NCI-H524 (cell line): ENCODE results near the gene PCP4L1.

Experiments used
- DNase-seq, 2 experiments: peaks; one replicate each; lab custom pipeline; 2025; lab: John Stamatoyannopoulos, UW

PCP4L1 gene

GRCh38 chr1:161266836-161267235 is 8.3 kb downstream of the PCP4L1 start:
- no peak for DNase-seq

- DNase-seq: no peak
Measured at GRCh38 chr1:161267321-161267720, 8.8 kb downstream of the PCP4L1 start.

- DNase-seq: no peak
Measured at GRCh38 chr1:161273402-161273801, 14.9 kb downstream of the PCP4L1 start.

GRCh38 chr1:161274874-161275273 is 16.3 kb downstream of the PCP4L1 start:
- DNase-seq: peak; percentile 63 to 88

DNA sequence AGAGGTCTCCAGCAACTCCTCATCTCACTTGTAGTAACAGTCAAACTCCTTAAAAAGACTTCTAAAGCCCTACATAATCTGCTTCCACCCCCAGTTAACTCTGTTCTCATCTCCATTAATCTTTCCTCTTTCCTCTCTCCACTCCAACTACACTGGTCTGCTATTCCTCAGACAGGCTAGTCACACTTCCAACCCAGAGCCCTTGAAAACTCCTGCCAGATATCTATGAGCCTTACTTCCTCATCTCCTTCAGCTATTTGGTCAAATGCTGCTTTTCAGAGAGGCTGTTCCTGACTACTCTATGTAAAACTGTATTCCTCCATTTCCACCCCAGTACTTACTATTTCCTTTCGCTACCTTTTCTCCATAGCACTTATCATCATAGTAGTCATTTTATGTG is 24.4 kb downstream of the PCP4L1 start:
- DNase-seq: no peak

DNA sequence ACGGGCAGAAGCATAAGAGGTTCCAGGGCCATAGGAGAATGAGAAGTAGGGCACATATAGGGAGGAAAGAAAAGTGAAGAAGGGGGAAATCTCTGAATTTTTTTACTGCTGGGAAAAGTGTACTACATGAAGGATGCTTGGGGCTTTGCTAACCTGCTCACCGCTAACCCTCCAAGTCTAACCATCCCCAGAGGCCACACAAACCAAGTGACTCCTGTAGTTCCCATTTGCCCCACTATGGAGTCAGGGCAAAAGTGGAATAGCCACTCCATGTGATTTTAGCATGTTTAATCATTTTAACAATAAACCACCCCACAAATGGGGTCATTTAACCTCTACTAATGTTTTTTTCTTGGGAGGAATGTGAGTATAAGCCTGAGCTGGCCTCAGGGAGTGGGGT is 26.6 kb downstream of the PCP4L1 start:
- no peak for DNase-seq

DNA sequence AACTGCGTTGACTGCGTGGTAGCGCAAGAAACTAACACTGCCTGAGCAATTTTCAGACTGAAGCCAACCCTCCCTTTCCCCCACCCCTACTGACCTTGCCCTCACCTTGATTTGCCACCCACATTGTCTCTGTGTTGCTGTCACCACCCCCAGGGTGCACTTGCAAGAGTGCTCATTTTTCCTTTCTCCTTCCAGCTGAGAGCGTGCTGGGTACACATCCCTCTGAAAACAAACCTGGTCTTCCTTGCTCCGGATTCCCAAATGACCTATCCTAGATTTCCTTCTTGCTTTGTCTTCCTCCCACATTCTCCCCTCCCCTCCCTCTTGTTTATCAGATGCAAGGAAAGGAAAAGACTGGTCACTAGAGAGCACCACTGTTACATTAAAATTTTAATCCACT is 27.0 kb downstream of the PCP4L1 start:
- no peak for DNase-seq

- DNase-seq: no peak
Measured at GRCh38 chr1:161287482-161288054, 29.0 kb downstream of the PCP4L1 start.

- DNase-seq: no peak
Measured at GRCh38 chr1:161290779-161291178, 32.2 kb downstream of the PCP4L1 start.

- no peak for DNase-seq
Measured at GRCh38 chr1:161297415-161297814, 38.9 kb downstream of the PCP4L1 start.

- DNase-seq: no peak
Measured at GRCh38 chr1:161298116-161298515, 39.6 kb downstream of the PCP4L1 start.

DNA sequence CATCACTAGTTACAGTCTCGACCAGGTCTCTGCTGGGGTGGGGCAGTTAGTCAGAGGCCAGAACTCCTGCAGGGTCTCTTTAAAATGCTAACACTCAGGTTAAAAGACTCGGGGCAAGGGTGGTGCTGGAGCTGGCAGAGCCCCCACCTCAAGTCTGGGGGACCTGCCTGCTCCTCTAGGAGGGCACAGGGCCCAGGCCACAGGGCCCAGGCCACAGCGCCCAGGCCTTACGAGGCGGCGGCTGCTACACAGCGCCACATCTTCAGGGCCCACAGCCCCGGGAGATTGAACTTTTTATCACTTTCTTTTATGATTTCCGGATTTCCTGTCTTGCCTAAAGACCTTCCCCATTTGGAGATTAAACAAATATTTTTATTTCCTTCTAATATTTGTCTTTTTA is 40.8 kb downstream of the PCP4L1 start:
- DNase-seq: no peak

GRCh38 chr1:161300478-161300877 is 41.9 kb downstream of the PCP4L1 start:
- DNase-seq: no peak

DNA sequence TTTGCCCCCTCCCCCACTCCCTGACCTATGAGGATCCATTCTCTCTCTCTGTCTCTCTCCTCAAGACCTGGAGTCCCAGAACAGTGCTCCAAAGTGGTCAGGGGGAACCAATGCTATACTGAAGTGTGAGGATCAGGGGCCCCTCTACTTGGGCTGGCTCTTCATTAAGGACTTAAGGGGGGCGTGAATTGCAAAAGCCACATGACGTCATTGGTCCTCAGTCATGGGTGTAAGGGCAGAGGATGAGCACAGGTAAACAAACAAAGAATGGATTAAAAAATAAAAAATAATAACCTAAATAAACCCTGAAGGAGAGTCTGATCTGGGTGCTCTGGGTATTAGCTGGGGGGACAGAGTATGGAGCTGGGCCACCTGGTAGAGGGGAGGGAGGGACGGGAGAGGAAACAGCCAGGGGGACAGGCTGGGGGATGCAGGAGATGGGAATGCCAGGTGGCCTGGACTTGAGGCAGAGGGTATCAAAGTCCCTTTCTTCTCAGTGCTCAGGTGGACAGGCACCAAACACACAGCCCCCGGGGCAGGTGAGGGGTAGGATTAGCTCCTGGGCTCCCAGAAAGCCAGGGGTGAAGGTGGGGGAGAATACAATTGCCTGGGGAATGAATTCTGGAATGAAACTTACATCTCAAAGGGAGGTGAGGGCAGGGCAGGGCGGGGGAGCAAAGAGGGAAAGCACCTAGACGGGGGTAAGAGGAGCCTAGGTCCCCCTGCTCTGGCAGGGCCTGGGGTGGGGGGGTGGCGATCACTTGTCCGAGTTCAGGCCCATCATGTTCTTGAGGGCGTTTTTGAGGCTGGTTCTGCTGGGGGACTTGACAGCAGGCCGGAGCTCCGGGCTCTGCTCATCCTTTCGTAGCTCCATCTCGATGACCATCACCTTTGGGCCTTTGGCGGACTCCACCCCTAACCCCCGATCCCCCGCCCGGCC is 46.7 kb downstream of the PCP4L1 start:
- DNase-seq: no peak

GRCh38 chr1:161305867-161306519 is 47.4 kb downstream of the PCP4L1 start:
- peak in 1 of 2 experiments; percentile 12 for DNase-seq

DNA sequence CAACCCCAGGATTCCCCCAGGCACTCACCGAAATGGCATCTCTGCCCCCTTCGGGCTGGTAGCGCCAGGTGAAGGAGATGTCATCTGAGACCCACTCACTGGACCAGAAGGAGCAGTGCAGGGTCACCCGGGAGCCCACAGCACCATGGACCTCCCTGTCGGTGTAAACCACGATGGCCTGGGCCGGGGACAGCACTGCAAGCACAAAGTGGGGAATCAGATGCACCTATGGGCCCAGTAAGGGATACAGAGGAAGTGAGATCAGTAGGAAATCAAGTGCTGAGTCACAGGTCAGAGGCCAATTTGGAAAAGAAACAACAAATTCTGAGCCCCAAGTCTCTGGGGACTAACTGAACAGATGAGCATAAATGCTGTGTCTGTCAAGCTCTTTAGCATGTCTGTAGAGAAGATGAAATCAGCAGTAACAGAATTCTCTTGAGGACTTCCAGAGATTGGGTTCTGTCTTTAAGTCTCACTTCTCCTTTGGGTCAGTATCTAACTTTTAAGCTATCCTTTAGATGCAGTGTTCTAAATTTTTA is 48.8 kb downstream of the PCP4L1 start:
- DNase-seq: peak in 1 of 2 experiments; percentile 11

- no peak for DNase-seq
Measured at GRCh38 chr1:161307892-161308638, 49.5 kb downstream of the PCP4L1 start.

DNA sequence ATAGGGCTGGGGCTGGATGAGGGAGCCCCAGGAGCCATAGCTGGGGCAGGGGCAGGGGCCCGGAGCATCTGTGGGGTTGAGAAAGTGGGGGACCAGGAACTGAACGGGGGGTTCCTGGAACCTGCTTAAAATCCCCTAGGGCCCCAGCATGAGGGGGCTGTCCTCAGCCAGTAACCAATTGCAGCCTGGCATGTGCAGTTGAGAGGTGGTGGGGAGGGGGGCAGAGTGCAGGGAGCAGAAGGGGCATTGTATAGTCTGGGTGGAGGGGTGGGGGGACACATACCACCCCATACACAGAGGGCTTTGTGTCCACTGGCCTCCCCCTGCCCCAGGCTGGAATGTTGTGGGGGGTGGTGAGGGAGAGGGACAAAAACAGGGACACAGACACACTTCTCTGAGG is 51.3 kb downstream of the PCP4L1 start, which contains the start of gene MPZ:
Gene MPZ (minus strand): TSS at position 101 of the 400 bp plus-strand sequence. CDS start 63 bp downstream, at position 38.
- DNase-seq: no peak

GRCh38 chr1:161311595-161312181 is 53.1 kb downstream of the PCP4L1 start:
- DNase-seq: no peak

DNA sequence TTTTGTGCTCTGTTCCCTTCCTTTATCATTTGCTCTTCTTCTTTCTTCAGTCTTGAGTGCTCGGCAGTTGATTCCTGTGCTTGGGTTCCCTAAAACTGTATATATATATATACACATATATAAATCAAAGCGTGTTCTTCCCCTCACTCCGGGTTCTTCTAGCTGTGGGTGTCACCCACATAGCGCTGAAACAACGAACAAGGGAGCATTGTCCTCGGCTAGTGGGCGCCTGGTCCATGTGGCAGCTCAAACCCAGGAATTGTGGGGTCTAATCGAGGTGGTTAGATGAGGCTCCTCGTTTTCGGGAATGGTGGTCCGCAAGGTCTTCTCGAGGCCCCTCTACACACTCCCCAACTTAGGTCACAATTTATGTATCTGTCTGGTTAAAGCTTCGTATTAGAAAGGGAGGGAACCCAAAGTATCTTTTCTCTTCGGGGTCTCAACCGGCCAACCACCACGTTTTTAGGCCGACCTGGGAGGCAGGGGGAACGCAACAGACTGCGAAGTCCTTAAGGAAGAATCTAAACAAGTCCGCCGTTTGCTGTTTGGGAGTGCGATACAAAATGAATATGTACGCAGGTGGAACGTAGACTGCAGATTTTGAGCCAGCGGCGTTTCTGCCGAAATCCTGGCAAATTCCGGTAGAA is 55.1 kb downstream of the PCP4L1 start:
- no peak for DNase-seq
